Lung (tissue), 12 donors: ENCODE data around the gene SKIC8. TPM values are rescaled to one million over a fixed set of nuclear protein-coding genes. Genes with fewer than 3 reads are reported as not detected.
A peak's percentile ranks its signal among the peaks of the same experiment; 100 is the strongest.

ENCODE experiments used
- ATAC-seq: fragments of 200-7000 bp; cut with Tn5 transposase; one replicate; pipeline ENCODE4 v1.9.1; 2020; ENCODE audit warnings: moderate number of reproducible peaks; ENCODE audit not compliant: insufficient read depth, low FRiP score
- DNase-seq, 3 donors: peaks; one replicate each; pipeline ENCODE4 v3.0.0-alpha.2; 2013 to 2017
- H3K27ac ChIP-seq, 2 donors: one replicate each; pipeline ENCODE4 v1.5.1; 2013; ENCODE audit warnings: mild to moderate bottlenecking in 2 of 2, moderate library complexity in 2 of 2, control low read depth in 1 of 2, inconsistent platforms in 1 of 2, low read depth in 1 of 2, low read length in 1 of 2
- H3K27me3 ChIP-seq, 3 donors: one replicate each; pipeline ENCODE4 v1.5.1; 2013; ENCODE audit warnings: low read length in 2 of 3; ENCODE audit not compliant: control insufficient read depth in 3 of 3, insufficient read depth in 3 of 3
- H3K36me3 ChIP-seq, 4 donors: one replicate each; pipeline ENCODE4 v1.5.1; 2013; ENCODE audit warnings: low read length in 4 of 4, mild to moderate bottlenecking in 1 of 4, moderate library complexity in 1 of 4; ENCODE audit not compliant: control insufficient read depth in 4 of 4, insufficient read depth in 4 of 4
- H3K4me1 ChIP-seq, 5 donors: one replicate each; pipeline ENCODE4 v1.5.1; 2013; ENCODE audit warnings: low read length in 5 of 5, mild to moderate bottlenecking in 2 of 5, moderate library complexity in 1 of 5; ENCODE audit not compliant: control insufficient read depth in 5 of 5, insufficient read depth in 5 of 5
- H3K4me3 ChIP-seq: one replicate; pipeline ENCODE4 v1.5.1; 2013; ENCODE audit warnings: mild to moderate bottlenecking, control low read depth, moderate library complexity
- H3K9ac ChIP-seq, 2 donors: one replicate each; pipeline ENCODE4 v1.5.1; 2013; ENCODE audit warnings: low read length in 2 of 2, control low read depth in 1 of 2; ENCODE audit not compliant: insufficient read depth in 1 of 2
- H3K9me3 ChIP-seq, 4 donors: one replicate each; pipeline ENCODE4 v1.5.1; 2013; ENCODE audit warnings: low read length in 3 of 4, mild to moderate bottlenecking in 1 of 4, moderate library complexity in 1 of 4; ENCODE audit not compliant: control insufficient read depth in 4 of 4, insufficient read depth in 3 of 4
- CTCF ChIP-seq: IDR thresholded peaks from 2 replicates; pipeline ENCODE4 v1.5.1; 2012; ENCODE audit warnings: mild to moderate bottlenecking; ENCODE audit errors: control extremely low read depth, extremely low read depth
- WGBS, 2 donors: extraction: QIAGEN DNeasy Blood & Tissue Kit; methylation state at CpG; one replicate each; pipeline ENCODE4 v1.1.7; 2013; 5-methylcytosine and 5-hydroxymethylcytosine counted together
- polyA plus RNA-seq, 2 donors: library from polyadenylated mRNA; stranded (reverse); fragments of 200-250 nt; gene quantifications; one replicate each; pipeline ENCODE4 v1.2.1, GENCODE V29; 2013
- total RNA-seq, 2 donors: library from RNA; depleted of rRNA in 1 of 2; stranded (reverse); fragments of >200 nt in 1 of 2; gene quantifications; one replicate each; pipeline ENCODE4 v1.2.1, GENCODE V29; 2014 to 2021
- donor health status: control.
- donor health status: control.
- donor health status: Bipolar disorder and iron deficiency.
- donor health status: healthy.
- donor health status: DM: yes; HTN: yes; CAD: no.

Gene SKIC8
- total and polyA plus RNA-seq, 4 donors = 45.1 to 64.9 (median 54.1) TPM

DNA sequence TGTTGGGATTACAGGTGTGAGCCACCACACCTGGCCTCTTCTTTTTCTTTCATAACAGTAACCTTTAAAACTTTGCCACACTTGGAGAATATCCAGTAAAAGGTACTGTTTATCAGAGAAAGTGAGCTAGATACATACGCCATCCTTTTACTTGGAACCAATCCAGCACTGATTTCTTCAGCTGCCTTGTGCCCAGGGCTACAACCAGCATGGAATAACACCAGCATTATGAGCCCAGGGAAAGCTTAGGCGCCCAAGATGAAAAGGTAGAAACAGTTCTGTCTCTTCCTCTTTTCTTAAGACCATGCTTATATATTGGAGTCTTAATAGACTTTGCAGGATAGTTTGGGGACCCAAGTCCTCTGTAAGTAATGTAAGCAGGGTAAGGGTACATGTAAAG is 8.4 kb downstream of the SKIC8 start:
- Histone ChIP-seq H3K9ac (no peak overlapping the region), H3K9me3 (no peaks in the 10 kb centered on the region), H3K4me1 (no peaks in the 10 kb centered on the region), H3K27me3 (no peaks in the 10 kb centered on the region), H3K4me3 (no peak overlapping the region), H3K36me3 (peaks cover 8 to 34% (median 26%) of the 10 kb centered on the region in 4 donors), H3K27ac (no peak overlapping the region)
- DNase-seq = no peak
- no peak for ATAC-seq
- no peak for TF ChIP-seq CTCF
- WGBS, 2 donors = 68 to 95% methylated on average over 2 of the region's 2 CpGs

DNA sequence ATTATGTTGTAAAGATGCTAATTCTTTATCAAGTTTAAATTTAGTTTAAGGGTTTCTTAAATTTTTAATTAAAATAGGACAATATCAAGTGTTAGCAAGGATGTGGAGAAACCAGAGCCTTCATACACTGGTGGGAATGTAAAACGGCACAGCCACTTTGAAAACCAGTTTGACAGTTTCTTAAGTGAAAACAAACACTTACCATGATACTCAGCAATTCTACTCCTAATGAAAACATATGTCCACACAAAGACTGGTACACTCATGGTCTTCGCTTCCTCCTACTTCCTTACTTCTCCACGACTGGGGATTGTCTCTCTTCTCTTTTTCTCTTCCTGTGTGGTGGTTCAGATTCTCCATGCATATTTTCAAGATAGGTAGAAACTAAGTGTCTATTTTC is 9.2 kb downstream of the SKIC8 start:
- WGBS, 2 donors = 60 to 65% methylated on average over 3 of the region's 3 CpGs
- no peak for TF ChIP-seq CTCF
- no peak overlapping the region for H3K27ac ChIP-seq
- no peak overlapping the region for H3K4me3 ChIP-seq
- DNase-seq (peak in 2 of 3 donors; percentile 4 to 57), ATAC-seq (no peak)
- H3K27me3 ChIP-seq = no peaks in the 10 kb centered on the region
- peaks cover 11 to 37% (median 26%) of the 10 kb centered on the region in 4 donors for H3K36me3 ChIP-seq
- H3K4me1 ChIP-seq = no peaks in the 10 kb centered on the region
- H3K9me3 ChIP-seq = no peaks in the 10 kb centered on the region
- H3K9ac ChIP-seq = no peak overlapping the region

GRCh38 chr15:78284758-78285157 is 14.7 kb downstream of the SKIC8 start:
- Histone ChIP-seq H3K27ac (no peak overlapping the region), H3K4me1 (no peaks in the 10 kb centered on the region), H3K27me3 (no peaks in the 10 kb centered on the region), H3K4me3 (no peak overlapping the region), H3K9me3 (no peaks in the 10 kb centered on the region), H3K9ac (no peak overlapping the region), H3K36me3 (peaks cover 33 to 54% (median 44%) of the 10 kb centered on the region in 4 donors)
- no peak for ATAC-seq
- WGBS, 2 donors = 88 to 90% methylated on average over 4 of the region's 4 CpGs
- TF ChIP-seq CTCF = no peak
- no peak for DNase-seq

DNA sequence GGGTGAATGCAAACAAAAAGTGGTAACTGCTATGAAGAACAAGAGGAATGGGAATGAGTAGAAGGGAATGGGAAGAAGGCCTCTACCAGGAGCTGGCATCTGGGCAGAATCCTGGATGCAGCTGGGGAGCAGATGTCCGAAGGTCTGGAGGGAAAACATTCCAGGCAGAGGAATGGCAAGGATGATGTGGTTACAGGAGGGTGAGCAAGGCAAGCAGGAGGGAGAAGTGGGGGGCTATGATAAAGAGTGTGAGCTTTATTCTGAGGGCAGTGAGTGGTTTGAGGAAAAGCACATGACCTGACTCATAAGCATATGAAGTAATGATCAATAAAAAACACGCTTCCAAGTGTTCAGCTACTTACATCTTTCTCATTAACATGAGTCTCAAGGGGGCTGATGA is 17.1 kb downstream of the SKIC8 start:
- Histone ChIP-seq H3K4me3 (no peak overlapping the region), H3K36me3 (peaks cover 24 to 42% (median 38%) of the 10 kb centered on the region in 4 donors), H3K27ac (no peak overlapping the region), H3K27me3 (no peaks in the 10 kb centered on the region), H3K9me3 (no peaks in the 10 kb centered on the region), H3K9ac (no peak overlapping the region), H3K4me1 (peaks cover 0 to 2% (median 0%) of the 10 kb centered on the region in 5 donors)
- TF ChIP-seq CTCF = no peak
- ATAC-seq (no peak), DNase-seq (no peak)
- 95% methylated on average over 2 of the region's 2 CpGs for WGBS, 2 donors
